Endodermal cell (in vitro differentiated cells): ENCODE results near the gene IMP4. TPM values are rescaled to one million over a fixed set of nuclear protein-coding genes. Genes with fewer than 3 reads are reported as not detected.

Experiments
- DNase-seq: peaks from one replicate; pipeline ENCODE4 v3.0.0-alpha.2; 2017
- H3K27ac ChIP-seq: 2 replicates; pipeline ENCODE4 v1.5.1; 2013; ENCODE audit warnings: mild to moderate bottlenecking, low read depth, low read length, moderate library complexity
- H3K27me3 ChIP-seq: 2 replicates; pipeline ENCODE4 v1.6.1; 2013; ENCODE audit warnings: mild to moderate bottlenecking, low read length, moderate library complexity; ENCODE audit not compliant: insufficient read depth, control insufficient read depth, poor library complexity, severe bottlenecking
- H3K36me3 ChIP-seq: 2 replicates; pipeline ENCODE4 v1.7.0; 2013; ENCODE audit warnings: mild to moderate bottlenecking, low read length, moderate library complexity; ENCODE audit not compliant: control insufficient read depth, insufficient read depth
- H3K4me1 ChIP-seq: one replicate; pipeline ENCODE4 v1.7.0; 2013; ENCODE audit warnings: low read length; ENCODE audit not compliant: control insufficient read depth, insufficient read depth
- H3K4me3 ChIP-seq: 2 replicates; pipeline ENCODE4 v1.5.1; 2013; ENCODE audit warnings: mild to moderate bottlenecking, low read length, moderate library complexity
- H3K9ac ChIP-seq: 2 replicates; pipeline ENCODE4 v1.6.1; 2013; ENCODE audit warnings: mild to moderate bottlenecking, low read length, moderate library complexity; ENCODE audit not compliant: poor library complexity, severe bottlenecking; ENCODE audit errors: extremely low read depth
- H3K9me3 ChIP-seq: 2 replicates; pipeline ENCODE4 v1.6.1; 2013; ENCODE audit warnings: mild to moderate bottlenecking, low read length, moderate library complexity; ENCODE audit not compliant: control insufficient read depth
- H3K27ac Mint-ChIP-seq: 2 replicates; pipeline ENCODE4 v1.8.0; 2020; ENCODE audit warnings: mixed read lengths
- H3K27me3 Mint-ChIP-seq: 2 replicates; pipeline ENCODE4 v1.8.0; 2021; ENCODE audit warnings: mild to moderate bottlenecking, mixed read lengths; ENCODE audit not compliant: insufficient read depth
- H3K36me3 Mint-ChIP-seq: 2 replicates; pipeline ENCODE4 v1.8.0; 2020; ENCODE audit warnings: low read depth, mixed read lengths
- H3K4me1 Mint-ChIP-seq: 2 replicates; pipeline ENCODE4 v1.8.0; 2020; ENCODE audit warnings: mixed read lengths
- H3K4me3 Mint-ChIP-seq: 2 replicates; pipeline ENCODE4 v1.8.0; 2020; ENCODE audit warnings: mild to moderate bottlenecking, moderate library complexity, mixed read lengths
- H3K9me3 Mint-ChIP-seq: 2 replicates; pipeline ENCODE4 v1.8.0; 2020; ENCODE audit warnings: mild to moderate bottlenecking, mixed read lengths
- WGBS, 2 experiments: methylation state at CpG; one replicate each; pipeline versions ENCODE4 v1.1.5 to v1.1.7; 2013; ENCODE audit warnings: missing lambda C conversion rate in 2 of 2, mixed read lengths in 1 of 2; ENCODE audit not compliant: insufficient coverage in 1 of 2, insufficient read length in 1 of 2; 5-methylcytosine and 5-hydroxymethylcytosine counted together
- total RNA-seq, 2 donors: library from RNA; stranded (reverse); fragmentation: NEBNext Ultra II Directional in 1 of 2; extraction: Animal tissue kit (Norgen Biotek cat#: 25700) in 1 of 2; gene quantifications; 2 replicates in 1 of 2; 3 replicates in 1 of 2; pipeline ENCODE4 v1.2.1, GENCODE V29; 2021
- TF ChIP-seq, protein P1 (sequence below): fragments of 200-600 bp; sonication (generic); conservative IDR thresholded peaks from 2 replicates; pipeline ENCODE4 v1.5.0; 2021; ENCODE audit warnings: antibody characterized with exemption, mild to moderate bottlenecking

The IMP4 gene
- total RNA-seq, 2 donors from 2014 or later, result 47.1 to 55.1 TPM

DNA sequence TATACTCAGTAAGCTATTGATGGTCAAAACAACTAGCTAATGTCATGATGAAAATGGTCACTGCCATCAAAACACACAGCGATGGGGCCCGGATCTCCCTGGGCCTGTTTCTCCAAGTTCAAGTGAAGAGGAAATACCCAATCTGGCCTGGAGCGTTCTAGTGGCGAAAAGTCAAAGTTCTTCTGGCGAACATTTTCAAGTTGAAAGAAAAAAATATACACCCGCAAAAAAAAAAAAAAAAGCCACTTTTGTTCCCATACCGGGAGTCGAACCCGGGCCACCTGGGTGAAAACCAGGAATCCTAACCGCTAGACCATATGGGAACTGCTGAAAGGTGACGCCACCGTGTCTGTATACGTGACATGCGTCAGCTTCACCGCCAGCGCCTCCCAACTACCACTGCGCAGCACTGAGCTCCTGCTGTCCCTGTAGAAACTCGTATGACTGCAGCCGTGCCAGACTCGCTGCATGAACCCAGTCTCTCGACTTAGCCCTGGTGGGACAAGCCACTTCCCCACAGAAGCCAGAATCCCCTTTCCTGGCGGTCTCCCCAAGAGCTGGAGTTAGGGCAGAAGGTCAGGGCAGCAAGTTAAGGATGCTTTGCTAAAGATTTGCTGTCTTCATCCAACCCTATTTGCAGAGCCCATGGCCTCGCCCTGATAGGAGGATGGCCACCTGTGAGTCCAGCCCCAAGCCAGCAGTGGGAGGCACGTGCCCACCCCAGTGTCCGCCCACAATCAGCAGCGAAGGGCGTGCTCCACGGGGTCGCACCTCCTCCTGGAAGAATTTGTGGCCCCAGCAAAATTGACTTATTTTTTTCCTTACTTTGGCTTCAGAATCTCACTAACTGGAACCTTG lies 5.6 kb upstream of the IMP4 start:
- H3K4me1 Mint-ChIP-seq, result peaks cover 15% of the 10 kb centered on the region

DNA sequence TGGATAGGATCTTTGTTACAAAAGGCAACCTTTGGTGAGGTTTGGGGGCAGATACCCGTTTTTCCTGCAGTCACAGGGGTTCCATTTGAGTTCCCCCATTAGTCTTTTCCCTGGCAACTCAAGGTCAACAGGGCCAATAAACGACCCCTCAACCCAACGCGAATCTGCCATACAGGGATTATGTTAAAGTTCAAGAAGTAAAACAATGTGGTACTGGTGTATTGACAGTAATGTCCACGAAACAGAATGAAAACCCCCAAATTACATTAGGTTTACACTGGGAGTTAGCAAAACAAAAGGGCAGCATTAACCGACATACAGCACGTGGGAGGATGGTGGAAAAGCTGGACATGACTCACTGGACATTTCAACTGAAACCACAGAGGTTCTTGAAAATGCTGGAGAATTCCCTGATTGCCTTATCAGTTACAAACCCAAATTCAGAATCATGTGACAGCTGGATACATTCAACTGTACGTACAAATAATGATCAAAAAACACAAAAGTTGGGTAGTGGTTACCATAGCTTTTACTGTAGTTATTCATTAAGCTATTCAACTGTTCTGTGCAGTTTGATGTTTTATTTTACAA lies 4.9 kb upstream of the IMP4 start:
- Mint-ChIP-seq H3K4me1 (peaks cover 15% of the 10 kb centered on the region), H3K9me3 (no peaks in the 10 kb centered on the region), H3K4me3 (peak overlapping the region; percentile 74), H3K27me3 (peaks cover 16% of the 10 kb centered on the region), H3K27ac (peak overlapping the region; percentile 92), H3K36me3 (peaks cover 23% of the 10 kb centered on the region)
- 73 to 79% methylated on average over 6 to 8 of the region's 8 CpGs for WGBS, 2 experiments
- H3K27ac ChIP-seq, result no peak overlapping the region
- H3K9ac ChIP-seq, result peak overlapping the region; percentile 7
- no peaks in the 10 kb centered on the region for H3K27me3 ChIP-seq
- H3K4me3 ChIP-seq, result peak overlapping the region; percentile 88
- no peaks in the 10 kb centered on the region for H3K36me3 ChIP-seq
- no peaks in the 10 kb centered on the region for H3K4me1 ChIP-seq
- TF ChIP-seq, protein P1, sequence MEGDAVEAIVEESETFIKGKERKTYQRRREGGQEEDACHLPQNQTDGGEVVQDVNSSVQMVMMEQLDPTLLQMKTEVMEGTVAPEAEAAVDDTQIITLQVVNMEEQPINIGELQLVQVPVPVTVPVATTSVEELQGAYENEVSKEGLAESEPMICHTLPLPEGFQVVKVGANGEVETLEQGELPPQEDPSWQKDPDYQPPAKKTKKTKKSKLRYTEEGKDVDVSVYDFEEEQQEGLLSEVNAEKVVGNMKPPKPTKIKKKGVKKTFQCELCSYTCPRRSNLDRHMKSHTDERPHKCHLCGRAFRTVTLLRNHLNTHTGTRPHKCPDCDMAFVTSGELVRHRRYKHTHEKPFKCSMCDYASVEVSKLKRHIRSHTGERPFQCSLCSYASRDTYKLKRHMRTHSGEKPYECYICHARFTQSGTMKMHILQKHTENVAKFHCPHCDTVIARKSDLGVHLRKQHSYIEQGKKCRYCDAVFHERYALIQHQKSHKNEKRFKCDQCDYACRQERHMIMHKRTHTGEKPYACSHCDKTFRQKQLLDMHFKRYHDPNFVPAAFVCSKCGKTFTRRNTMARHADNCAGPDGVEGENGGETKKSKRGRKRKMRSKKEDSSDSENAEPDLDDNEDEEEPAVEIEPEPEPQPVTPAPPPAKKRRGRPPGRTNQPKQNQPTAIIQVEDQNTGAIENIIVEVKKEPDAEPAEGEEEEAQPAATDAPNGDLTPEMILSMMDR, result no peak
- DNase-seq, result peak; percentile 48
- no peaks in the 10 kb centered on the region for H3K9me3 ChIP-seq

More for the DNA sequence above, 5.6 kb upstream of the IMP4 start:
- no peaks in the 10 kb centered on the region for H3K4me1 ChIP-seq
- H3K27ac ChIP-seq, result no peak overlapping the region
- no peaks in the 10 kb centered on the region for H3K36me3 ChIP-seq
- H3K4me3 ChIP-seq, result peak overlapping the region; percentile 88
- peak overlapping the region; percentile 7 for H3K9ac ChIP-seq
- peak; percentile 96 for DNase-seq
- no peaks in the 10 kb centered on the region for H3K9me3 ChIP-seq
- no peaks in the 10 kb centered on the region for H3K9me3 Mint-ChIP-seq
- 8 to 13% methylated on average over 17 to 29 of the region's 29 CpGs for WGBS, 2 experiments
- H3K27me3 ChIP-seq, result no peaks in the 10 kb centered on the region
- H3K4me3 Mint-ChIP-seq, result peak overlapping the region; percentile 74
- peak overlapping the region; percentile 92 for H3K27ac Mint-ChIP-seq
- peaks cover 20% of the 10 kb centered on the region for H3K27me3 Mint-ChIP-seq
- TF ChIP-seq, protein P1, result no peak
- H3K36me3 Mint-ChIP-seq, result peaks cover 23% of the 10 kb centered on the region

DNA sequence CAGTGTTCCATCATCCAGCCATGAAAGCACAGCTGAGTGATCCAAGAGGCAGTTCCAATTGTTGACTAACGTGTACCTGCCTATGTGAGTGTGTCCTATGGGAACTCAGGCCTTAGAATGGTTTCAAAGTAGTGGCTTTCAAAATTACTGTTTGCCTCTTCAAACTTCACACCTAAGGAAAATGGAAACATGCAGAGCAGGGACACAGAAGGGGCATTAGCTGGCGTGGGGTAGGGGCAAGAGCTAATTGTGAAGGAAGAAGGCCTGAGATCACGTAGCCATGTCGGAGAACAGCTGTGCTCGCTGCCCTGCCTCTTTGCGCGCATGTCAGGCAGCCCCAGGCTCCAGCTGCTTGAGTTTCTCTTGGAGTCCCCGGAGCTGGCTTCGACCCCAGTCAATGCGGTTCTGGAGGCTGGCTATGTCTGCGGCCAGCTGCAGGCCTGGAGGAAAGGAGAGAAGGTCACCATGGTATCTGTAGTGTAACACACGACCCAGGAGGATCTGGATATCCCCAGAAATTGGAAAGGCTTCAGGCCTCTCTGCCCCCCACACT lies 3.8 kb upstream of the IMP4 start:
- Mint-ChIP-seq H3K4me1 (peaks cover 15% of the 10 kb centered on the region), H3K27ac (no peak overlapping the region), H3K9me3 (no peaks in the 10 kb centered on the region), H3K27me3 (peaks cover 16% of the 10 kb centered on the region), H3K4me3 (no peak overlapping the region), H3K36me3 (peaks cover 23% of the 10 kb centered on the region)
- Histone ChIP-seq H3K27me3 (no peaks in the 10 kb centered on the region), H3K4me3 (no peak overlapping the region), H3K9ac (no peak overlapping the region), H3K27ac (no peak overlapping the region), H3K36me3 (no peaks in the 10 kb centered on the region), H3K4me1 (no peaks in the 10 kb centered on the region), H3K9me3 (no peaks in the 10 kb centered on the region)
- TF ChIP-seq, protein P1, result no peak
- DNase-seq, result no peak
- 94 to 100% methylated on average over 3 to 12 of the region's 12 CpGs for WGBS, 2 experiments
